IMR-90 (cell line): ENCODE data around the gene ZNF354B. TPM values are rescaled to one million over a fixed set of nuclear protein-coding genes. Genes with fewer than 3 reads are reported as not detected.

ENCODE experiments used
- ATAC-seq: fragments of 200-7000 bp; cut with Tn5 transposase; 2 replicates; pipeline ENCODE4 v1.9.1; 2020; ENCODE audit warnings: low read depth, mild to moderate bottlenecking, moderate library complexity
- BruUV-seq: library from RNA; stranded (reverse); fragments of 400-500 nt; replicated peaks from 2 replicates; lab custom pipeline; 2021; lab: Mats Ljungman, UMichigan
- CTCF ChIA-PET: fragments of 300-600 bp; formaldehyde crosslinking; extraction: SDS; loops from one replicate; lab custom pipeline; 2021; ENCODE audit warnings: antibody characterized with exemption; lab: Yijun Ruan, JAX
- POLR2A ChIA-PET: fragments of 300-600 bp; sonication (Branson Sonifier 250); formaldehyde crosslinking; loops from one replicate; lab custom pipeline; 2022; ENCODE audit warnings: antibody characterized with exemption; ENCODE audit not compliant: unreplicated experiment; lab: Charles Lee
- DNase-seq: peaks from one replicate; pipeline ENCODE4 v3.0.0; 2013
- H2AFZ ChIP-seq: replicated peaks from 2 replicates; pipeline ENCODE3; 2013; ENCODE audit warnings: low read length, mild to moderate bottlenecking; ENCODE audit not compliant: poor library complexity
- H2AK5ac ChIP-seq: 2 replicates; pipeline ENCODE4 v1.6.1; 2013; ENCODE audit warnings: low read depth, low read length, inconsistent platforms
- H2AK9ac ChIP-seq: replicated peaks from 2 replicates; pipeline ENCODE3; 2013; ENCODE audit warnings: mild to moderate bottlenecking, low read depth, low read length, moderate library complexity; ENCODE audit not compliant: poor library complexity
- H2BK120ac ChIP-seq: 2 replicates; pipeline ENCODE4 v1.6.1; 2013; ENCODE audit warnings: low read depth, low read length, inconsistent platforms
- H2BK15ac ChIP-seq: 3 replicates; pipeline ENCODE4 v1.6.1; 2013; ENCODE audit warnings: low read depth, low read length, inconsistent platforms
- H2BK20ac ChIP-seq: 2 replicates; pipeline ENCODE4 v1.6.1; 2013; ENCODE audit warnings: low read depth, mild to moderate bottlenecking, inconsistent platforms, low read length, moderate library complexity
- H2BK5ac ChIP-seq: 2 replicates; pipeline ENCODE4 v1.6.1; 2013; ENCODE audit warnings: mild to moderate bottlenecking, low read depth, low read length, inconsistent platforms; ENCODE audit not compliant: poor library complexity, severe bottlenecking
- H3K14ac ChIP-seq: replicated peaks from 2 replicates; pipeline ENCODE4 v1.6.1; 2013; ENCODE audit warnings: low read depth, low read length, inconsistent platforms
- H3K18ac ChIP-seq: 2 replicates; pipeline ENCODE4 v1.6.1; 2013; ENCODE audit warnings: low read depth, low read length, control low read depth
- H3K23ac ChIP-seq: 2 replicates; pipeline ENCODE4 v1.6.1; 2013; ENCODE audit warnings: low read depth, low read length, inconsistent platforms
- H3K27ac ChIP-seq: 2 replicates; pipeline ENCODE4 v1.5.1; 2013; ENCODE audit warnings: mild to moderate bottlenecking, control low read depth, low read length; ENCODE audit not compliant: insufficient read depth
- H3K27me3 ChIP-seq: 2 replicates; pipeline ENCODE4 v1.6.1; 2013; ENCODE audit warnings: low read length; ENCODE audit not compliant: control insufficient read depth, insufficient read depth
- H3K36me3 ChIP-seq: 2 replicates; pipeline ENCODE4 v1.6.1; 2013; ENCODE audit warnings: low read length, mixed read lengths; ENCODE audit not compliant: control insufficient read depth, insufficient read depth
- H3K4ac ChIP-seq: 2 replicates; pipeline ENCODE4 v1.6.1; 2013; ENCODE audit warnings: low read depth, low read length, inconsistent platforms
- H3K4me1 ChIP-seq: 2 replicates; pipeline ENCODE4 v1.6.1; 2013; ENCODE audit warnings: low read length, mixed read lengths; ENCODE audit not compliant: control insufficient read depth, insufficient read depth
- H3K4me2 ChIP-seq: 2 replicates; pipeline ENCODE4 v1.6.1; 2013; ENCODE audit warnings: low read depth, mild to moderate bottlenecking, control low read depth, low read length, moderate library complexity
- H3K4me3 ChIP-seq: 2 replicates; pipeline ENCODE4 v1.5.1; 2013; ENCODE audit warnings: low read depth, mild to moderate bottlenecking, control low read depth, low read length, moderate library complexity; ENCODE audit not compliant: insufficient read depth
- H3K56ac ChIP-seq: 2 replicates; pipeline ENCODE4 v1.6.1; 2013; ENCODE audit warnings: low read length, inconsistent platforms; ENCODE audit not compliant: insufficient read depth; ENCODE audit errors: extremely low read depth
- H3K79me1 ChIP-seq, 2 experiments: 2 replicates each; pipeline ENCODE4 v1.6.1; 2013; ENCODE audit warnings: low read length in 2 of 2, inconsistent platforms in 1 of 2, low read depth in 1 of 2
- H3K9ac ChIP-seq: 2 replicates; pipeline ENCODE4 v1.6.1; 2013; ENCODE audit warnings: low read depth, low read length, control low read depth
- H3K9me1 ChIP-seq: 2 replicates; pipeline ENCODE4 v1.6.1; 2013; ENCODE audit warnings: low read length, inconsistent platforms; ENCODE audit not compliant: insufficient read depth
- H3K9me3 ChIP-seq: 2 replicates; pipeline ENCODE4 v1.6.1; 2013; ENCODE audit warnings: low read length; ENCODE audit not compliant: control insufficient read depth, insufficient read depth
- H4K20me1 ChIP-seq: 2 replicates; pipeline ENCODE4 v1.6.1; 2013; ENCODE audit warnings: low read length, inconsistent platforms; ENCODE audit not compliant: insufficient read depth
- H4K5ac ChIP-seq: 2 replicates; pipeline ENCODE4 v1.6.1; 2013; ENCODE audit warnings: mild to moderate bottlenecking, low read depth, low read length, control low read depth
- H4K8ac ChIP-seq, 2 experiments: 2 replicates each; pipeline ENCODE4 v1.6.1; 2013; ENCODE audit warnings: low read depth in 2 of 2, low read length in 2 of 2, control low read depth in 1 of 2, inconsistent platforms in 1 of 2
- H4K91ac ChIP-seq: 2 replicates; pipeline ENCODE4 v1.6.1; 2013; ENCODE audit warnings: low read depth, low read length, inconsistent platforms; ENCODE audit not compliant: insufficient read depth
- ELK1 ChIP-seq: fragments of 150-350 bp; IDR thresholded peaks from 2 replicates; pipeline ENCODE4 v1.6.1; 2016; ENCODE audit warnings: low read depth, mild to moderate bottlenecking, low read length, moderate library complexity, borderline replicate concordance
- WGBS, 2 experiments: methylation state at CpG; one replicate each; pipeline versions ENCODE4 v1.1.5 to v1.1.7; 2013; ENCODE audit warnings: missing lambda C conversion rate in 2 of 2; ENCODE audit not compliant: insufficient read length in 1 of 2; ENCODE audit errors: extremely low coverage in 2 of 2; 5-methylcytosine and 5-hydroxymethylcytosine counted together
- dilution Hi-C: fragments of 300-500 bp; cut with HindIII; formaldehyde crosslinking; loops from one replicate; pipeline ENCODE4 v1.14.3; 2018; ENCODE audit warnings: low sequenced_read_pairs; ENCODE audit not compliant: unreplicated experiment
- in situ Hi-C: fragments of 300-500 bp; cut with MboI; formaldehyde crosslinking; loops from 3 replicates; pipeline ENCODE4 v1.14.3; 2019; ENCODE audit warnings: low sequenced_read_pairs, inconsistent platforms, mixed read lengths
- intact Hi-C: fragments of 100-400 bp; cut with micrococcal nuclease; formaldehyde crosslinking; loops from 2 replicates; pipeline ENCODE4 v1.10.0; 2022
- polyA plus RNA-seq, 3 experiments: library from polyadenylated mRNA; depleted of rRNA; stranded (reverse); fragments of >200 nt; gene quantifications; 2 replicates each; pipeline ENCODE4 v1.2.3, GENCODE V29; 2012; ENCODE audit warnings: low replicate concordance in 1 of 3
- total RNA-seq: library from RNA; depleted of rRNA; stranded (reverse); fragments of >200 nt; gene quantifications from 2 replicates; pipeline ENCODE4 v1.2.3, GENCODE V29; 2012

Gene ZNF354B
- total and polyA plus RNA-seq, 2 of the 4 experiments (the other 2 are of a cell fraction) = 5.0 to 6.7 TPM

GRCh38 chr5:178895615-178896571, 36.1 kb downstream of the ZNF354B start, which contains the start of gene ZFP2:
TSS of gene ZFP2 (plus strand) at chr5:178895913. CDS start at chr5:178931314, 35,401 bp downstream.
- no peaks in the 10 kb centered on the region for H4K20me1 ChIP-seq
- H3K4ac ChIP-seq = no peak within 1 kb of the TSS
- H4K8ac ChIP-seq = peak within 1 kb of the TSS; percentile 82 to 84; a peak in 2 of 4 replicates
- H2BK5ac ChIP-seq = no peak within 1 kb of the TSS
- TF ChIP-seq ELK1 = no peak
- 5% methylated on average over 39 of the region's 79 CpGs; no CpG with 5 or more reads in 1 of the 2 experiments for WGBS, 2 experiments
- DNase-seq = peak; percentile 27
- H3K4me2 ChIP-seq = peak within 1 kb of the TSS; percentile 58
- no peak within 1 kb of the TSS for H3K14ac ChIP-seq
- no peaks in the 10 kb centered on the region for H3K27me3 ChIP-seq
- H3K27ac ChIP-seq = no peak within 1 kb of the TSS; the same call in 1 of the 2 replicates
- H3K9me1 ChIP-seq = no peaks in the 10 kb centered on the region
- H3K4me3 ChIP-seq = peak within 1 kb of the TSS; percentile 57
- peak within 1 kb of the TSS; percentile 81 for H2AK9ac ChIP-seq
- H3K9ac ChIP-seq = peak within 1 kb of the TSS; percentile 45; the same call in 1 of the 2 replicates
- peaks cover 8% of the 10 kb centered on the region for H3K9me3 ChIP-seq
- no peak within 1 kb of the TSS for H4K5ac ChIP-seq
- ATAC-seq = peak; percentile 98
- in situ Hi-C loops (no loop called here), dilution Hi-C loops (no loop called here), intact Hi-C loops (loop anchor here (1.0 to 5.0 kb wide), 2 partner anchors 127 to 526 kb away; partner anchors contain the start of gene ZNF879)
- H2BK20ac ChIP-seq = no peak within 1 kb of the TSS
- peak within 1 kb of the TSS; percentile 24; the same call in 1 of the 2 replicates for H3K23ac ChIP-seq
- H2BK15ac ChIP-seq = no peak within 1 kb of the TSS
- H4K91ac ChIP-seq = no peak within 1 kb of the TSS
- H3K79me1 ChIP-seq = no peaks in the 10 kb centered on the region
- no peaks in the 10 kb centered on the region for H3K4me1 ChIP-seq
- H2AK5ac ChIP-seq = no peak within 1 kb of the TSS
- POLR2A ChIA-PET = no interaction called here
- H3K36me3 ChIP-seq = no peaks in the 10 kb centered on the region
- peak within 1 kb of the TSS; percentile 97 for H2AFZ ChIP-seq
- CTCF ChIA-PET = no interaction called here
- no peak within 1 kb of the TSS for H2BK120ac ChIP-seq
- BruUV-seq = no TSS peak
- H3K18ac ChIP-seq = no peak within 1 kb of the TSS
- no peak within 1 kb of the TSS for H3K56ac ChIP-seq
